ENCODE measurements around the gene OTX1. TPM values are rescaled to one million over a fixed set of nuclear protein-coding genes. Genes with fewer than 3 reads are reported as not detected.

Gene OTX1
- polyA plus RNA-seq, 1 of the 3 experiments (the other 2 are of a cell fraction): 0.20 TPM

DNA sequence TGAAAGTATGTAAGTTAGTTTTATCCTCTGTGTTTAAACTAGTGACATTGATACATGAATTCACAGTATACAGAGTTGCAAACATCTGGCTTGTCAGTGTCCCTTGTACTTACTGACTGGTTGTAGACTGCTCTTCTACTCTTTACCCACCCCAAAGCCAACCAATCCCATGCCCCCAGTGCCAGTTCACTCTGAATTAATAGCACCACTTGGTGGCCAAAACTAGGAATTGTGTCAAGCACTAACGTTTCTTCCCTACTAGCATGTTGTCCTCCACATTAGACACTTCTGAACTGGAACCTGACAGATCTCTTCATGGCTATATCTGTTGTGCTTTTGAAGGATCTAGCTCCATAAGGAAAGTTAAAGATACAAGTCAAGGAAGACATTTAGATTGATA, 27.2 kb upstream of the OTX1 start:
- H2AFZ ChIP-seq (ENCODE audit: low read depth): no peak overlapping the region
- H3K4me2 ChIP-seq: no peak overlapping the region
- POLR2A ChIA-PET: no interaction called here
- peak; percentile 41 for DNase-seq
- peak; percentile 48 for TF ChIP-seq SMC3 (IDR thresholded peaks at IDR 0.05; ENCODE audit: low read depth, low read length)
- no peak for TF ChIP-seq MEF2A (IDR thresholded peaks at IDR 0.05; ENCODE audit: borderline replicate concordance, low read depth)
- TF ChIP-seq GATA2 (CRISPR knock-in tag; IDR thresholded peaks at IDR 0.05): no peak
- TF ChIP-seq RAD21 (IDR thresholded peaks at IDR 0.05; ENCODE audit: low read length): peak; percentile 66
- TF ChIP-seq, protein P1, sequence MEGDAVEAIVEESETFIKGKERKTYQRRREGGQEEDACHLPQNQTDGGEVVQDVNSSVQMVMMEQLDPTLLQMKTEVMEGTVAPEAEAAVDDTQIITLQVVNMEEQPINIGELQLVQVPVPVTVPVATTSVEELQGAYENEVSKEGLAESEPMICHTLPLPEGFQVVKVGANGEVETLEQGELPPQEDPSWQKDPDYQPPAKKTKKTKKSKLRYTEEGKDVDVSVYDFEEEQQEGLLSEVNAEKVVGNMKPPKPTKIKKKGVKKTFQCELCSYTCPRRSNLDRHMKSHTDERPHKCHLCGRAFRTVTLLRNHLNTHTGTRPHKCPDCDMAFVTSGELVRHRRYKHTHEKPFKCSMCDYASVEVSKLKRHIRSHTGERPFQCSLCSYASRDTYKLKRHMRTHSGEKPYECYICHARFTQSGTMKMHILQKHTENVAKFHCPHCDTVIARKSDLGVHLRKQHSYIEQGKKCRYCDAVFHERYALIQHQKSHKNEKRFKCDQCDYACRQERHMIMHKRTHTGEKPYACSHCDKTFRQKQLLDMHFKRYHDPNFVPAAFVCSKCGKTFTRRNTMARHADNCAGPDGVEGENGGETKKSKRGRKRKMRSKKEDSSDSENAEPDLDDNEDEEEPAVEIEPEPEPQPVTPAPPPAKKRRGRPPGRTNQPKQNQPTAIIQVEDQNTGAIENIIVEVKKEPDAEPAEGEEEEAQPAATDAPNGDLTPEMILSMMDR (IDR thresholded peaks at IDR 0.05): peak; percentile 60
- no peaks in the 10 kb centered on the region for H3K27me3 ChIP-seq (ENCODE audit: insufficient read depth)
- WGBS (ENCODE audit: low lambda C conversion rate): 0% methylated on average over 1 of the region's 1 CpG
- no peak overlapping the region for H3K4me3 ChIP-seq (ENCODE audit: low read depth in 2 of 2, low read length in 1 of 2)
- no peaks in the 10 kb centered on the region for H3K9me2 ChIP-seq
- H3K9me3 ChIP-seq: no peaks in the 10 kb centered on the region
- H3K79me2 ChIP-seq (ENCODE audit: insufficient read depth): no peaks in the 10 kb centered on the region
- no peaks in the 10 kb centered on the region for H4K20me1 ChIP-seq (ENCODE audit: insufficient read depth)
- peaks cover 0 to 6% of the 10 kb centered on the region in 2 experiments for H3K36me3 ChIP-seq (replicated peaks in 1 of 2; ENCODE audit: control insufficient read depth in 1 of 2, insufficient read depth in 2 of 2, low read length in 1 of 2)
- H3F3A ChIP-seq (replicated peaks; ENCODE audit: insufficient read depth): peaks cover 3% of the 10 kb centered on the region
- CTCF ChIA-PET: interaction anchor here (0.6 to 1.4 kb wide), 5 partner anchors 10 to 566 kb away, joined by 3 to 5 read pairs (median 3); no protein-coding TSS in a partner anchor
- no peak overlapping the region for H3K9ac ChIP-seq
- no peak overlapping the region for H3K27ac ChIP-seq (ENCODE audit: low read depth in 2 of 2, low read length in 1 of 2)
- no peaks in the 10 kb centered on the region for H3K4me1 ChIP-seq (ENCODE audit: control insufficient read depth in 1 of 2, insufficient read depth in 2 of 2, low read depth in 1 of 2, low read length in 1 of 2)

DNA sequence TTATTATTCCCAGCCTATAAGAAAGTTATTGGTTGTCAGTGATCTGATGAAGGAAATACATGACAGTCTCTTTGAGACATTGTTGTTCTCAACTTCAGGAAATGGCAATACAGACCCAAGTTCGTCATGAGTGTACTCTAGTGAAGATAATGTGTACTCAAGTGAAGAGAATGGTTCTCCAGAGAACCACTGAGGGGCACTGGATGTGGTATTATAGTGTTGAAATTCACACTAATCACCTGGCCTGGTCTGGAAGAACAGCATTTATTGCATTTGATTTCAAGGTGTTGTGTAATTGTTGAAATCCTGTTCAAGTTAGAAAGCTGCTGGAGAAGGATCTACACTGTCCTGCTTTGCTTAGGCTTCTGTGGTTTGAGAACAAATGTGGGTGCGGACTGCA, 23.4 kb upstream of the OTX1 start:
- no peak for TF ChIP-seq GATA2 (CRISPR knock-in tag; IDR thresholded peaks at IDR 0.05)
- TF ChIP-seq SMC3 (IDR thresholded peaks at IDR 0.05; ENCODE audit: low read depth, low read length): no peak
- TF ChIP-seq ELF1 (IDR thresholded peaks at IDR 0.05): no peak
- no peak for TF ChIP-seq FOXJ3 (CRISPR knock-in tag; IDR thresholded peaks at IDR 0.05)
- TF ChIP-seq JUND (IDR thresholded peaks at IDR 0.05): no peak
- no peak for TF ChIP-seq POLR2AphosphoS5 (IDR thresholded peaks at IDR 0.05; ENCODE audit: low read depth, low read length)
- TF ChIP-seq TAF1 (IDR thresholded peaks at IDR 0.05; ENCODE audit: borderline replicate concordance, low read depth, low read length): no peak
- no peak for TF ChIP-seq SIN3A (IDR thresholded peaks at IDR 0.05; ENCODE audit: borderline replicate concordance, low read depth, low read length)
- TF ChIP-seq RFX5 (IDR thresholded peaks at IDR 0.05; ENCODE audit: low read length): no peak
- TF ChIP-seq GABPA (IDR thresholded peaks at IDR 0.05; ENCODE audit: low read depth): no peak
- POLR2A ChIA-PET: no interaction called here
- Histone ChIP-seq H3K27me3 (ENCODE audit: insufficient read depth) (no peaks in the 10 kb centered on the region), H2AFZ (ENCODE audit: low read depth) (no peak overlapping the region), H3K4me2 (no peak overlapping the region), H3K9me3 (no peaks in the 10 kb centered on the region), H3K4me1 (ENCODE audit: control insufficient read depth in 1 of 2, insufficient read depth in 2 of 2, low read depth in 1 of 2, low read length in 1 of 2) (no peaks in the 10 kb centered on the region), H3K79me2 (ENCODE audit: insufficient read depth) (no peaks in the 10 kb centered on the region), H3F3A (replicated peaks; ENCODE audit: insufficient read depth) (peaks cover 3% of the 10 kb centered on the region), H3K36me3 (replicated peaks in 1 of 2; ENCODE audit: control insufficient read depth in 1 of 2, insufficient read depth in 2 of 2, low read length in 1 of 2) (peaks cover 6 to 10% of the 10 kb centered on the region in 2 experiments), H3K9me2 (no peaks in the 10 kb centered on the region), H3K27ac (ENCODE audit: low read depth in 2 of 2, low read length in 1 of 2) (no peak overlapping the region), H3K9ac (no peak overlapping the region), H4K20me1 (ENCODE audit: insufficient read depth) (no peaks in the 10 kb centered on the region), H3K4me3 (ENCODE audit: low read depth in 2 of 2, low read length in 1 of 2) (no peak overlapping the region)
- WGBS (ENCODE audit: low lambda C conversion rate): 92% methylated on average over 2 of the region's 2 CpGs
- DNase-seq: no peak
- CTCF ChIA-PET: interaction anchor here (1.0 kb wide), 1 partner anchor 460 kb away, joined by 3 read pairs; no protein-coding TSS in a partner anchor
